RCC 7860 (cell line): ENCODE data around the gene SUPT20HL2.
"Not testable (repeated sequence)": the region's sequence is repeated elsewhere in the genome, so short reads cannot be mapped to it uniquely, and the experiment has no call there.

ENCODE experiments used
- DNase-seq: peaks from one replicate; pipeline ENCODE4 v3.0.0-alpha.2; 2015; ENCODE audit warnings: low spot score
- FAIRE-seq: peaks from 2 replicates; lab custom pipeline; 2012; peaks lifted over from hg19 to GRCh38; lab: Jason Lieb, UNC

Gene SUPT20HL2

DNA sequence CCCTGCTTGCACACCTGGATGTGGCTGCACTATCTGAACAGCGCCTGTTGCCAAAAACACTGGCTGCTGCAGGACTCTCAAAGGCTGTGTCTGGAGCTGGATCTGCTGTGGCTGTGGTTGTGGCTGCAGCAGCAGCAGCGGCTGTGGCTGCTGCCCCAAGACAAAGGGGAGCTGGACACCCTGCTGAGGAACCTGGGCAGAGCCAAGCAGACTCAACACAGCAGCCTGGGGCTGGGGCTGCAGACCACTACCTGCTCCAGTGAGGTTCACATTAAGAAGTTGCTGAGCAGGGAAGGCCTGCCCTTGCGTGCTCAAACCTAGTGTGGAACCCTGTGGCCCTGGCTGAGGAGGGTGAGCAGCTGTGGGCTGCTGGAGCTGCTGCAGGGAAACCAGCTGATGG is 3.0 kb downstream of the SUPT20HL2 start:
- FAIRE-seq, DNase-seq: not testable (repeated sequence)

- DNase-seq, FAIRE-seq: not testable (repeated sequence)
These were observed 4.1 kb downstream of the SUPT20HL2 start for GRCh38 chrX:24309580-24310374.

DNA sequence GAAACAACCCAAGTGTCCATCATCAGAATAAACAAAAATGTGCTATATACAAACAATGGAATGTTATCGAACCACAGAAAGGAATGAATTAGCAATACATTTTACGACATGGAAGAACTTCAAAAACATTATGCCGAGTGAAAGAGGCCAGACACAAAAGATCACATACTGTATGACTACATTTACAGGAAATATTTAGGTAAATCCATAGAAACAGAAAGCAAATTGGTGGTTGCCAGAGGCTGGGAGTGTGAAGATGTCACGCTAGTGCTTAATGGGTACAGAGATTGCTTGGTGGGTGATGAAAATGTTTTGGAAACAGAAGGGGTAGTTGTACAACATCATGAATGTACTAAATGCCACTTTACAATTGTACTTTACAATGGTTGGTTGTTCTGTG is 5.1 kb downstream of the SUPT20HL2 start:
- DNase-seq, FAIRE-seq: not testable (repeated sequence)

DNA sequence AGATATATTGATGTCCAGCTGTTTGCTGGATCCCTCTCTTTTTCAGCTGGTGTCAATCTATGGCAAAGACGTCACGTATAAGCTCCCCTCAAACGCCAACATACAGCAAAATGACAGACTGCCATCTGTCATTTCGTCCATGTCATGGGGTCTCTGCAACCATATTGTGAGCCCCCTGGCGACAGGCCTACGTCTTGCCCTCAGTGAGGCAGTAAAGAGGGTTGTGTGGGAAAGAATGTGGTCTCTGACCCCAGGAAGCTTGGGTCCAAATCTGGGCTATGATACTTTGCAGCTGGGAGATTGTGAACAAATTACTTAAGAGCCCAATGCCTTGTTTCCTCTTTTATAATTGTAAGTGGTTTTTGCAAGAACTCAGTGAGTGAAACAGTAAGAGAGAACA is 7.4 kb downstream of the SUPT20HL2 start:
- FAIRE-seq: no peak
- no peak for DNase-seq

DNA sequence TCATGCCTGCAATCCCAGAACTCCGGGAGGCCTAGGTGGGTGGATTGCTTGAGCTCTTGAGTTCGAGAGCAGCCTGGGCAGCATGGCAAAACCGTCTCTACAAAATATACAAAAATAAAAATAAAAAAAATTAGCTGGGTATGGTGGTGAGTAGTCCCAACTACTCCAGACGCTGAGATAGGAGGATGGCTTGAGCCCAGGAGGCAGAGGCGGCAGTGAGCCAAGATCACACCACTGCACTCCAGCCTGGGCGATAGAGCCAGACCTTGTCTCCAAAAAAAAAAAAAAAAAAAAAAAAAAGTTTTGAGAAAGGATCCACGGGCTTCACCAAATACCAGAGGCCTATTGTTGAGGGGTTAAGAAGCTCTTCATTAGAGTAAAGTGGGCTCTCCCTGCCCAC is 8.0 kb downstream of the SUPT20HL2 start:
- FAIRE-seq: no peak
- no peak for DNase-seq

DNA sequence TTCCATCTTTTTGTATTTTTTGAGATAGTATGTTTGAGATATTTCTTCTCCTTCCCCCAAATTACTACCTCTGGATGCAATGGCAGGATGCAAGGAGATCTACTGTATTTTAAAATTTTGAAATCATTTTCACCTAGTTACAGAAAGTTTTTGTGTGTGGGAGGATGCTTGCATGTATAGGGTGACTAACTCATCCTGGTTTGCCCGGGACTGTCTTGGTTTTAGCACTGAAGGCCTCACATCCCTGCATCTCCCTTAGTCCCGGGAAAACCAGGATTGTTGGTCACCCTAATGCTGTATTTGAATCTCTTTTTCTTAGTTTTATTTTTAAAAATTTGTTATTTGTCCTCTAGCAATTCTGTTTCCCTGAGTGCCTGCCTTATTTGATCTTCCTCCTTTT is 12.1 kb downstream of the SUPT20HL2 start:
- FAIRE-seq (no peak), DNase-seq (no peak)

DNA sequence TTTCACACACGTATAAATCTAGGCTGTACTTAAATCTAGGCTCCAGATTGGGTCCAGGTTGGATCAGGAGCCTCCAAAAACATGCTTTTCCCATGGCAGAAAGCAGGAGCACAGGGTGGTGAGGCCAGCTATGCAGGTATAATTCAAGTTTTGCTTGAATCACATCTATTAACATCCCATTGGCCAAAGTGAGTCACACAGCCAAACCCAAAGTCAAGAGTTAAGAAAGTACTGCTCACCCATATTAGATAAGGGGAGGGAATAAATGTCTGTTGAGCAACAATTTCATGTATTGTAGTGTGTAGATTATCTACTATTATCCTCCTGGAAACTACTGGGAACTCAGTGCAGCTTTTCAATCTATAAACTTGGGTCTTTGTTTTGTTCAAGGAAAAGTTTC is 12.8 kb downstream of the SUPT20HL2 start:
- DNase-seq (no peak), FAIRE-seq (no peak)

DNA sequence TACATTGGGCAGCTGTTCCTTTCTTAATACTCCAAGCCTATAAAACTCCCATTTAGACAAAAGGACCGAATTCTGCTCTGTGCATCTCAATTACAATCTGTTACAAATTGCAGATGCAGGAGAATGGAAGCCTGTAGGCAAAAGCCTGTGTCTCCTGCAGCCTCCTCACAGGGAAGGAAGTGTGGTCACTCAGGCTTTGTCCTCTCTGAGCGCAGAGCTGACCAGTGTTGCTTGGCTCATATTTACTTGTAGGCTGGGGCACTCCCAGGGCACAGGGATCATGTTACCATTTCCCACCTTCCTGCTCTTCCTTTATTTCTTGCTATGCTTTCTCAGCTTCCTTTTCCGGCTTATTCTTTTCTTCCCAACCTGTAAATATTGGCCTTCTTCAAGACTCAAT is 15.7 kb downstream of the SUPT20HL2 start:
- no peak for FAIRE-seq
- DNase-seq: no peak

DNA sequence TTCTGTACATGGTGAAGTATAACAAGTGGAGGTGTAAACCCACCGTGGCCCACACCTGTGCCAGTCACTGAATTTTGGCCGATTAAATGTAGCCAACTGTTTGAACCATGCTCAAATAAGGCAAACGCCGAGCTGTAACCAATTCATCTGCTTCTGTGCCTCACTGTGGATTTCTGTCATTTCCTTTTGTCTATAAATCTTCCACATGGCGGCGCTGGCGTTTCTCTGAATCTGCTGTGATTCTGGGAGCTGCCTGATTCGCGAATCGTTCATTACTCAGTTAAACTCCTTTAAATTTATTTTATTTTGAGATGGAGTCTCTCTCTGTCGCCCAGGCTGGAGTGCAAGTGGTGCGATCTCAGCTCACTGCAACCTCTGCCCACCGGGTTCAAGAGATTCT is 19.2 kb downstream of the SUPT20HL2 start:
- DNase-seq: no peak
- no peak for FAIRE-seq

DNA sequence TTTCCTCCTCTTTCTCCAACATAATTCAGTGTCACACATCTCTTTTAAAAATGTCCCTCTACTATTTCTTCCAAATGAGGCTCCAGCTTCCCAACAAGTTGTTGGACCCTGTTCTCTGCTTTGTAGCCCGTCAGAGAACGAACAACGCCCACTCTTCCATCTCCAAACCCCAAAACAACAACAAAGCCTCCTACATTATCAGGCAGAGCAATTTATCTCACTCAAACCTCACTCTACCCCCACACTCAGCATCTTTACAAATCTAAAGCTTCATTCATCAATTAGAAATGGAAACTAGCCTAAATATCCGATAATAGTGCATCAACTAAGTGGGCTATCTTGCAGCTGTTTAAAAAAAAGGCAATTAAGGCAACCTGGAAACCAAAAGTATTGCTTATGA is 20.5 kb downstream of the SUPT20HL2 start:
- no peak for FAIRE-seq

GRCh38 chrX:24292353-24292752 is 21.5 kb downstream of the SUPT20HL2 start:
- FAIRE-seq (no peak), DNase-seq (no peak)

More for the DNA sequence above, 20.5 kb downstream of the SUPT20HL2 start:
- DNase-seq: no peak

- DNase-seq (no peak), FAIRE-seq (no peak)
These were observed 28.8 kb downstream of the SUPT20HL2 start for GRCh38 chrX:24285082-24285481.

DNA sequence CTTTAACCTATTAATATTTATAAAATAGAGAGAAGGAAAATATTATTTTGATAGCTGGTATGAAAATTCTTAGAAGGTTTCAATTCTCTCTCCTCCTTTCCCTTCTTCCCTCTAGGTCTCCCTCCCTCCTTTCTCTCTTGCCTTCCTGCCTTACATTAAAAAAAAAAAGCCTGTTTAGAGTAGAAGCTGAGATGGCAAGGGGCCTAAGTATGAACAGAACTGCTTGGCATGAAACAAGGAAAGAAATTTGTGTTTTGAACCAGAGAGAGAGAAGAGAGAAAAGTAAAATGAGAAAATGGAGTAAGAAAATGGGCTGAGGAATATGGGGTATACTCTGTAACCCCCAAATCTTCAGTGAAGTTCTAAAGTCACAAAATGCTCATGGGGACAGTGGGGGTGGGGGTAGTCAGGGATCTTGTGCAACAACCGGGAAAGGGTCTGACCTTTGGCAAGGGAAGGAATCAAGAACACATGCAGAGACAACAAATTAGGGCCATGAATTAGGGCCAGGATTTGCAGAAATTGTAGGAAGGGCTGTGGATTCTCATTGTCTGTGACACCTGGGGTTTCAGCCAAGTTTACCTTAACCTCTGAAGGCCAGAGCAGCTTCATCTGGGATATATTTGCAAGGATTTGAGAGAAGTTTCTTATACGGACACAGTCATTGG is 30.6 kb downstream of the SUPT20HL2 start:
- FAIRE-seq (no peak), DNase-seq (no peak)

DNA sequence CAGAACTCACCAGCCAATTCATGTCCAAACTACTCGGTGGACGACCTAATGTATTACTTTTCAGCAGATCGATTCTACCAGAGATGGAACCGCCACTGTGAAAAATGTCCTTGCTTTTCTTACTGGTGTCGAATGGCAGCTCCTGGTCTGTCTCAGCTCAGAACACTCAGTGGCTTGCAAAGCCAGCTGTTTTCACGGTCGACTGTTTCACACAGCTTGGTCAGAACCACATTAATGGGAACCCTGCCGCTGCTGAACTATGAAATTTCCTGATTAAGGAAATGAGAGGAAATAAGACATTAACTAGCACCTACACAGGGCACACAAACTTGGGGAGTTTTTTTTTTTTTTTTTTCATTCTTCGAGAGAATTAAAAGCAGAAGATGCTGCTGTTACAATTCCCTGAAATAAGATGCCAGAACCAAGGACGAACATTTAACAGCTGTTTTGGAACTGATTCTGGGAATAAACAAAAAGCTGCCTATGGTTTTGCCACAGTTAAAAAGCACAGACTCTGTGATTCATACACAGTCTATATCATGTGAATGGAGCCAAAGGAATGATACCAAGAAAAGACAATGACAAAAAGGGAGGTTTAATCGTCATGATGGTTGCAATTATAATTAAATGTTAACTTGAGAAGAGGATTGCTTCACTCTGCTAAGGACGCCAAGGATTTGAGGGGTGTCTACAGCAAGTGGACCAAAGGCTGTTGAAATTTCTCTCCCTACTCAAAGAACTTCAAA is 31.3 kb downstream of the SUPT20HL2 start:
- DNase-seq (peak; percentile 27), FAIRE-seq (peak; percentile 93)

- DNase-seq: no peak
- FAIRE-seq: no peak
These were observed 36.5 kb downstream of the SUPT20HL2 start for GRCh38 chrX:24277405-24277804.

GRCh38 chrX:24276015-24276414 is 37.9 kb downstream of the SUPT20HL2 start:
- DNase-seq (no peak), FAIRE-seq (no peak)

DNA sequence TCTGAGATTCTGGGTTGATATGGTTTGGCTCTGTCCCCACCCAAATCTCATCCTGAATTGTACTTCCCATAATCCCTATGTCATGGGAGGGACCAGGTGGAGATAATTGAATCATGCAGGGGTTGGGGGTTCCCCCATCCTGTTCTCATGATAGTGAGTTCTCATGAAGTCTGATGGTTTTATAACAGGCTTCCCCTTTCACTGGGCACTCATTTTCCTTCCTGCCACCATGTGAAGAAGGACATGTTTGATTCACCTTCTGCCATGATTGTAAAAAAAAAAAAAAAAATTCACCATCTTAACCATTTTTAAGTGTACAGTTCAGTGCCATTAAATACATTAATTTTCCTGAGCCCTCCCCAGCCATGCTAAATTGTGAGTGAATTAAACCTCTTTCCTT is 42.6 kb downstream of the SUPT20HL2 start:
- DNase-seq: no peak
- FAIRE-seq: no peak

GRCh38 chrX:24268786-24269185 is 45.1 kb downstream of the SUPT20HL2 start:
- peak; percentile 15 for DNase-seq
- FAIRE-seq: peak; percentile 74

DNA sequence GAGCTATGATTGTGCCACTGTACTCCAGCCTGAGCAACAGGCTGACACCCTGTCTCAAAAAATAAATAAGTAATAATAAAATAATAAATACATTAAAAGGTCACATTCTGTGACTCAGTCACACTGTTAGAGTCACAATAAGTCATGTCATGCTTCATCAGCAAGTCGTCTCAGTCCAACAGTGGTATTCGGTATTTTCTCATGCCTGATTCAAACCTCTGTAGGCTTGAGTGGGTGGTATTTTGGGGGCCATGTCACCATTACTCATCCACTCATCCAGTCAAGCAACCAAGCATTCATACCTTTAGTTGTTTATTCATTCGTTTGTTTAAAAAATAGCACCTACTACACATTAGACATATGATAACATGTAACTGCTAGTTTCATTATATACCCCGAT is 46.9 kb downstream of the SUPT20HL2 start:
- FAIRE-seq (peak; percentile 98), DNase-seq (peak; percentile 82)

DNA sequence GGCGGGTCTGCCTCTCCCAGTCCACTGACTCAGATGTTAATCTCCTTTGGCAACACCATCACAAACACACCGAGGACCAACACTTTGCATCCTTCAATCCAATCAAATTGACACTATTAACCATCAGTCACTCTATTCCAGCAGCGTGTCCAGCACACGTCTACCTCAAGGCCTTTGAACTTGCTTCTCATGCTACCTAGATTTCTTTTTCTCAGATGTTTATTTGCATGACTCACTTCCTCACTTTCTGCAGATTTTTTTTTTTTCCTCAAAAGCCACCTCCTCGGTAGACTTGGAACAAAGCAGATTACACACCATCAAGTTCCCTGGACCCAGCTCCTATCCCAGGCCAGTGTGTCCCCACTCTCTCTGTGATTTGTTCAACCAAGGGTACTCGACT is 49.5 kb downstream of the SUPT20HL2 start:
- DNase-seq: peak; percentile 30
- FAIRE-seq: no peak

- no peak for FAIRE-seq
- DNase-seq: no peak
These were observed 51.6 kb downstream of the SUPT20HL2 start for GRCh38 chrX:24262309-24262708.
